Activated CD4-positive, CD25-positive, alpha-beta regulatory T cell treated with anti-CD3 and anti-CD28 coated beads, Interleukin-2, amount 50 U/mL, for 72 hours (primary cell): ENCODE data around the gene CREB3.

Experiments
- DNase-seq: peaks from one replicate; pipeline ENCODE4 v3.0.0; 2021

Gene CREB3

DNA sequence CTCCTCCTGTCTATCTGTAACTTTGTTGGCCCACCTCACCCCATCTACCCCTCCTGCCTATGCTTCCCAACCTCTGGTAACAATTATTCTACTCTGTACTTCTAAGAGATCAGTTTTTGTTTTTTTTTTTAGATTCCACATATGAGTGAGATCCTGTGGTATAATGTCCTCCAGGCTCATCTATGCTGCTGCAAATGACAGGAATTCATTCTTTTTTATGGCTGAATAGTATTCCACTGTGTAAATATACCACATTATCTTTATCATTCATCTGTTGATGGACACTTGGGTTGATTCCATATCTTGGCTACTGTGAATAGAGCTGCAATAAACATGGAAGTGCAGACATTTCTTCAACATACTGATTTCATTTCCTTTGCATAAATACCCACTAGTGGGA, 51.0 kb downstream of the CREB3 start:
- DNase-seq, result no peak
